AG20443 (cell line): ENCODE measurements around the gene GPC1.

Experiments
- DNase-seq: peaks from one replicate; pipeline ENCODE4 v3.0.0; 2012; ENCODE audit warnings: low spot score, mixed read lengths

GPC1 gene

DNA sequence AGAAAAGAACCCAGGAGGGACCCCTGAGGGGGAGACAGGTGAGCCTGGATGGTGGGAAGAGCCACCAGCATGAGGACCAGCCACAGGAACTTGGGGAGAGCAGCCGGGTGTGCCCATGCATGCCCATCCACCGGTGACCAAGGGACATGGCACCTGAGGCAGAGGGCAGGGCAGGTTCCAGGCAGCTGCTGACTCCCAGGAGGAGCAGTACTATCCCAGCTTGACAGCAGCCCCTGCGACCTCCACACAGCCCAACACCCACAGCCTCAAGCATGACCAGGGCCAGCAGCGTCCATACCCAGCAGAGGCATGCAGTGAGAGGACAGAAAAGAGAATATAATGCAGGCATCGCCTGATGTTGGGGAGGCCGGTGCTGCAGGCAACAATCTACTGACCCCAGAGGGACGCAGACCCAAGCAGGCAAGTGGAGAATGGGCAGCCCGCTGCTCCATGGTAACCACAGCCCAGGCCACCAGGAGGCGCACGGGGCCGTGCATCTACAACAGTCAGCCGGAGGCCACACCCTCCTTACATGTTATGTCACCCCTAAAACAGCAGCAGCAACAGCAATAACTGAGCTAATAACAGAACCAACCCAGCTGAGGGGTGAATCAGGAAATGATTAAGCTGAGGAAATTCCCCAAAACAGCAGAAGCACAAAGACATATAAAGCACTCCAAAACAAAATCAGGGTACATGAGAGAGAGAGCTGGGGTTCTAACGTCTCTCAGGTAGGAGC is 78.3 kb downstream of the GPC1 start:
- DNase-seq, result peak; percentile 95

GRCh38 chr2:240514631-240515030 is 79.2 kb downstream of the GPC1 start:
- DNase-seq, result no peak

- DNase-seq, result no peak
Observed at GRCh38 chr2:240517342-240517741, 81.9 kb downstream of the GPC1 start.
